ENCODE data around the gene SLC17A5. TPM values are rescaled to one million over a fixed set of nuclear protein-coding genes. Genes with fewer than 3 reads are reported as not detected.
A peak's percentile ranks its signal among the peaks of the same experiment; 100 is the strongest.

Gene SLC17A5
- total RNA-seq, 1 experiment from 2014 or later, result 6.1 TPM

GRCh38 chr6:73671911-73672685 is 18.3 kb upstream of the SLC17A5 start:
- Mint-ChIP-seq H3K27ac (ENCODE audit: low read depth, unreplicated experiment) (no peak overlapping the region), H3K4me3 (ENCODE audit: unreplicated experiment) (no peak overlapping the region), H3K4me1 (ENCODE audit: insufficient read depth, unreplicated experiment) (peaks cover 9% of the 10 kb centered on the region), H3K36me3 (ENCODE audit: insufficient read depth, unreplicated experiment) (no peaks in the 10 kb centered on the region), H3K9me3 (ENCODE audit: unreplicated experiment) (no peaks in the 10 kb centered on the region), H3K27me3 (ENCODE audit: insufficient read depth, unreplicated experiment) (no peaks in the 10 kb centered on the region)
- no TSS peak for BruUV-seq (replicated peaks)
- POLR2A ChIA-PET, result interaction anchor here (0.6 to 0.9 kb wide), 3 partner anchors 8 to 68 kb away, joined by 3 read pairs; no protein-coding TSS in a partner anchor
- no peak for TF ChIP-seq CTCF (IDR thresholded peaks at IDR 0.05; ENCODE audit: unreplicated experiment)
- CTCF ChIA-PET, result interaction anchor here (1.2 to 10.4 kb wide), 5 partner anchors 9 to 121 kb away, joined by 3 to 203 read pairs (median 6); no protein-coding TSS in a partner anchor
- intact Hi-C loops (cut with micrococcal nuclease), result loop anchor here (10.0 kb wide), 1 partner anchor 1533 kb away; the partner anchor contains the start of gene COL12A1
- peak; percentile 41 for DNase-seq (ENCODE audit: unreplicated experiment)

GRCh38 chr6:73669005-73669404 is 15.2 kb upstream of the SLC17A5 start:
- Mint-ChIP-seq H3K27me3 (ENCODE audit: insufficient read depth, unreplicated experiment) (no peaks in the 10 kb centered on the region), H3K9me3 (ENCODE audit: unreplicated experiment) (no peaks in the 10 kb centered on the region), H3K27ac (ENCODE audit: low read depth, unreplicated experiment) (no peak overlapping the region), H3K4me3 (ENCODE audit: unreplicated experiment) (no peak overlapping the region), H3K36me3 (ENCODE audit: insufficient read depth, unreplicated experiment) (no peaks in the 10 kb centered on the region), H3K4me1 (ENCODE audit: insufficient read depth, unreplicated experiment) (peaks cover 6% of the 10 kb centered on the region)
- POLR2A ChIA-PET, result no interaction called here
- no peak for DNase-seq (ENCODE audit: unreplicated experiment)
- no TSS peak for BruUV-seq (replicated peaks)
- CTCF ChIA-PET, result interaction anchor here (0.9 kb wide), 1 partner anchor 16 kb away, joined by 3 read pairs; no protein-coding TSS in a partner anchor
- intact Hi-C loops (cut with micrococcal nuclease), result no loop called here
- no peak for TF ChIP-seq CTCF (IDR thresholded peaks at IDR 0.05; ENCODE audit: unreplicated experiment)

- H3K4me3 Mint-ChIP-seq (ENCODE audit: unreplicated experiment), result no peak overlapping the region
These were observed 14.0 kb upstream of the SLC17A5 start for GRCh38 chr6:73667798-73668197.

More at GRCh38 chr6:73667798-73668197, 14.0 kb upstream of the SLC17A5 start:
- H3K4me1 Mint-ChIP-seq (ENCODE audit: insufficient read depth, unreplicated experiment), result peaks cover 6% of the 10 kb centered on the region
- intact Hi-C loops (cut with micrococcal nuclease), result no loop called here
- DNase-seq (ENCODE audit: unreplicated experiment), result no peak
- no peaks in the 10 kb centered on the region for H3K36me3 Mint-ChIP-seq (ENCODE audit: insufficient read depth, unreplicated experiment)
- no peak for TF ChIP-seq CTCF (IDR thresholded peaks at IDR 0.05; ENCODE audit: unreplicated experiment)
- ChIA-PET CTCF (interaction anchor here (1.0 to 3.1 kb wide), 3 partner anchors 7 to 302 kb away, joined by 3 to 17 read pairs (median 3); no protein-coding TSS in a partner anchor), POLR2A (interaction anchor here (0.7 to 1.1 kb wide), 2 partner anchors 13 to 83 kb away, joined by 3 read pairs; no protein-coding TSS in a partner anchor)
- H3K9me3 Mint-ChIP-seq (ENCODE audit: unreplicated experiment), result no peaks in the 10 kb centered on the region
- no TSS peak for BruUV-seq (replicated peaks)
- no peak overlapping the region for H3K27ac Mint-ChIP-seq (ENCODE audit: low read depth, unreplicated experiment)
- H3K27me3 Mint-ChIP-seq (ENCODE audit: insufficient read depth, unreplicated experiment), result no peaks in the 10 kb centered on the region
